ENCODE measurements around the gene CXCL12.

The CXCL12 gene

DNA sequence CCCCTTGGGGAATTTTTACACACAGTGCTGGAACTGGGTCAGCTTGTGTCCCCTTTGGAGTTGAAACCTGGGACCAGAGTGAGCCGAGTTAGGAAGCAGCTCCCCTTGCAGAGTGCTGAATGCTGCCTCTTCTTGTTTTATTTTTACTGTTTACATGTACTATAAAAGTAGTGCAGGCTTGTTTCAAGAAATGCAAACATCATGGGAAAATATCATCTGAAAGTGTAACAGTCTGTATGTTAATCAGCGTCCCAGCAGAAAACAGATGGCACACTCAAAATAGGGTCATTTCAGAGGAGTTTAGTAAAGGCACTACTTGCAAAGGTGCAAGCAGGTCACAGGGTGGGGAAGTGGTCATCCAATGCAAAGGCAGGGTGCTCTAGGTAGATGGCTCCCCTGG lies 30.1 kb downstream of the CXCL12 start:
- no peaks in the 10 kb centered on the region for H3K79me2 ChIP-seq (ENCODE audit: insufficient read depth, low read depth)
- no peaks in the 10 kb centered on the region for H3K36me3 ChIP-seq (ENCODE audit: insufficient read depth)
- H3K4me1 ChIP-seq (ENCODE audit: low read depth, poor library complexity, severe bottlenecking): no peaks in the 10 kb centered on the region
- no peaks in the 10 kb centered on the region for H3K27me3 ChIP-seq (ENCODE audit: insufficient read depth, low read depth)
- TF ChIP-seq, protein P1, sequence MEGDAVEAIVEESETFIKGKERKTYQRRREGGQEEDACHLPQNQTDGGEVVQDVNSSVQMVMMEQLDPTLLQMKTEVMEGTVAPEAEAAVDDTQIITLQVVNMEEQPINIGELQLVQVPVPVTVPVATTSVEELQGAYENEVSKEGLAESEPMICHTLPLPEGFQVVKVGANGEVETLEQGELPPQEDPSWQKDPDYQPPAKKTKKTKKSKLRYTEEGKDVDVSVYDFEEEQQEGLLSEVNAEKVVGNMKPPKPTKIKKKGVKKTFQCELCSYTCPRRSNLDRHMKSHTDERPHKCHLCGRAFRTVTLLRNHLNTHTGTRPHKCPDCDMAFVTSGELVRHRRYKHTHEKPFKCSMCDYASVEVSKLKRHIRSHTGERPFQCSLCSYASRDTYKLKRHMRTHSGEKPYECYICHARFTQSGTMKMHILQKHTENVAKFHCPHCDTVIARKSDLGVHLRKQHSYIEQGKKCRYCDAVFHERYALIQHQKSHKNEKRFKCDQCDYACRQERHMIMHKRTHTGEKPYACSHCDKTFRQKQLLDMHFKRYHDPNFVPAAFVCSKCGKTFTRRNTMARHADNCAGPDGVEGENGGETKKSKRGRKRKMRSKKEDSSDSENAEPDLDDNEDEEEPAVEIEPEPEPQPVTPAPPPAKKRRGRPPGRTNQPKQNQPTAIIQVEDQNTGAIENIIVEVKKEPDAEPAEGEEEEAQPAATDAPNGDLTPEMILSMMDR (conservative IDR thresholded peaks at IDR 0.05; ENCODE audit: low read depth, low read length): no peak
- H3K4me2 ChIP-seq: no peak overlapping the region
- no peak overlapping the region for H3K27ac ChIP-seq
- no peak overlapping the region for H3K4me3 ChIP-seq (IDR thresholded peaks at IDR 0.05; ENCODE audit: insufficient read depth, low read depth, low read length)
- H3K9ac ChIP-seq: no peak overlapping the region
- H2AFZ ChIP-seq (ENCODE audit: low read depth): no peak overlapping the region
- H4K20me1 ChIP-seq (ENCODE audit: insufficient read depth): no peaks in the 10 kb centered on the region

DNA sequence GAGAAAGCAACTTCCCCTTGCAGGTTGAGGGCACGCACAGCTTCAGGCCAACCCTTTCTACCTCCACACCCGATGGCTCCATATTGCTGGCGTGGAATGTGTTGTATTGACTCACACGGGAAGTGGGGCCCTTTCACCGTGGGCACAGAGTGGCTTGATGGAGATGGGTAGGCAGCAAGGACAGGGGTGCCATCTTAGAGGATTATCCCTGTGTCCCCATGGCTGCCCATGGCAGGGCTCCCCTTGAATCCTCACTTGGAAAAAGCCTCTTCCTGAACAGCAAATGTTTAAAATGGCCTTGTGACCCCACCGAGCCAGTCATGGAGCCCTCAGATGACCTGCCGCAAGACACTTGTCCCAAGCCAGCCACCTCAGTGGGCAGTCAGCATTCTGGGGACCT lies 31.2 kb downstream of the CXCL12 start:
- H3K4me2 ChIP-seq: no peak overlapping the region

GRCh38 chr10:44353128-44353390 lies 31.8 kb downstream of the CXCL12 start:
- Histone ChIP-seq H3K4me3 (IDR thresholded peaks at IDR 0.05; ENCODE audit: insufficient read depth, low read depth, low read length) (no peak overlapping the region), H3K4me2 (no peak overlapping the region), H3K36me3 (ENCODE audit: insufficient read depth) (no peaks in the 10 kb centered on the region), H3K27ac (no peak overlapping the region), H4K20me1 (ENCODE audit: insufficient read depth) (no peaks in the 10 kb centered on the region), H3K4me1 (ENCODE audit: low read depth, poor library complexity, severe bottlenecking) (no peaks in the 10 kb centered on the region), H2AFZ (ENCODE audit: low read depth) (no peak overlapping the region), H3K9ac (no peak overlapping the region), H3K27me3 (ENCODE audit: insufficient read depth, low read depth) (no peaks in the 10 kb centered on the region), H3K79me2 (ENCODE audit: insufficient read depth, low read depth) (no peaks in the 10 kb centered on the region)
- TF ChIP-seq, protein P1 (conservative IDR thresholded peaks at IDR 0.05; ENCODE audit: low read depth, low read length): no peak

More for the DNA sequence above, 31.2 kb downstream of the CXCL12 start:
- Histone ChIP-seq H3K27me3 (ENCODE audit: insufficient read depth, low read depth) (no peaks in the 10 kb centered on the region), H3K4me3 (IDR thresholded peaks at IDR 0.05; ENCODE audit: insufficient read depth, low read depth, low read length) (no peak overlapping the region), H3K79me2 (ENCODE audit: insufficient read depth, low read depth) (no peaks in the 10 kb centered on the region), H3K36me3 (ENCODE audit: insufficient read depth) (no peaks in the 10 kb centered on the region), H3K4me1 (ENCODE audit: low read depth, poor library complexity, severe bottlenecking) (no peaks in the 10 kb centered on the region), H3K27ac (no peak overlapping the region), H2AFZ (ENCODE audit: low read depth) (no peak overlapping the region), H4K20me1 (ENCODE audit: insufficient read depth) (no peaks in the 10 kb centered on the region), H3K9ac (no peak overlapping the region)
- TF ChIP-seq, protein P1 (conservative IDR thresholded peaks at IDR 0.05; ENCODE audit: low read depth, low read length): no peak

GRCh38 chr10:44352316-44353127 lies 32.4 kb downstream of the CXCL12 start:
- Histone ChIP-seq H4K20me1 (ENCODE audit: insufficient read depth) (no peaks in the 10 kb centered on the region), H3K4me3 (IDR thresholded peaks at IDR 0.05; ENCODE audit: insufficient read depth, low read depth, low read length) (no peak overlapping the region), H2AFZ (ENCODE audit: low read depth) (no peak overlapping the region), H3K27ac (no peak overlapping the region), H3K4me2 (no peak overlapping the region), H3K9ac (no peak overlapping the region), H3K36me3 (ENCODE audit: insufficient read depth) (no peaks in the 10 kb centered on the region), H3K4me1 (ENCODE audit: low read depth, poor library complexity, severe bottlenecking) (no peaks in the 10 kb centered on the region), H3K27me3 (ENCODE audit: insufficient read depth, low read depth) (no peaks in the 10 kb centered on the region), H3K79me2 (ENCODE audit: insufficient read depth, low read depth) (no peaks in the 10 kb centered on the region)
- TF ChIP-seq, protein P1 (conservative IDR thresholded peaks at IDR 0.05; ENCODE audit: low read depth, low read length): no peak

Measured in KMS-11 (cell line).